H9 (cell line): ENCODE results near the gene PTPRN2. TPM values are rescaled to one million over a fixed set of nuclear protein-coding genes. Genes with fewer than 3 reads are reported as not detected.

ENCODE experiments used
- DNase-seq: peaks from one replicate; pipeline ENCODE4 v3.0.0-alpha.2; 2017
- H2AFZ ChIP-seq: one replicate; pipeline ENCODE4 v1.6.1; 2013; ENCODE audit warnings: mild to moderate bottlenecking, low read length, control low read depth, moderate library complexity
- H2AK5ac ChIP-seq: 2 replicates; pipeline ENCODE4 v1.6.1; 2013; ENCODE audit warnings: low read length, control low read depth, mixed read lengths; ENCODE audit not compliant: insufficient read length
- H2BK120ac ChIP-seq: one replicate; pipeline ENCODE4 v1.6.1; 2013; ENCODE audit warnings: low read depth, mild to moderate bottlenecking, low read length, control low read depth, inconsistent platforms; ENCODE audit not compliant: poor library complexity, severe bottlenecking
- H2BK12ac ChIP-seq: 2 replicates; pipeline ENCODE4 v1.6.1; 2013; ENCODE audit warnings: low read length, control low read depth, mixed read lengths, low read depth; ENCODE audit not compliant: insufficient read length
- H2BK15ac ChIP-seq: 2 replicates; pipeline ENCODE4 v1.6.1; 2013; ENCODE audit warnings: low read depth, low read length, control low read depth
- H2BK20ac ChIP-seq: one replicate; pipeline ENCODE4 v1.6.1; 2013; ENCODE audit warnings: low read depth, mild to moderate bottlenecking, low read length, control low read depth, inconsistent platforms; ENCODE audit not compliant: poor library complexity, severe bottlenecking
- H2BK5ac ChIP-seq: 2 replicates; pipeline ENCODE4 v1.6.1; 2013; ENCODE audit warnings: low read length, control low read depth, mixed read lengths; ENCODE audit not compliant: insufficient read length
- H3K14ac ChIP-seq: 2 replicates; pipeline ENCODE4 v1.6.1; 2013; ENCODE audit warnings: low read length, control low read depth; ENCODE audit not compliant: insufficient read depth
- H3K18ac ChIP-seq: 2 replicates; pipeline ENCODE4 v1.6.1; 2013; ENCODE audit warnings: low read depth, mild to moderate bottlenecking, mixed read lengths, low read length, control low read depth; ENCODE audit not compliant: insufficient read length
- H3K23ac ChIP-seq: 2 replicates; pipeline ENCODE4 v1.6.1; 2013; ENCODE audit warnings: low read length, control low read depth, mixed read lengths, low read depth; ENCODE audit not compliant: insufficient read length
- H3K23me2 ChIP-seq: 2 replicates; pipeline ENCODE4 v1.6.1; 2013; ENCODE audit warnings: low read depth, mild to moderate bottlenecking, mixed read lengths, low read length, control low read depth; ENCODE audit not compliant: insufficient read length, poor library complexity, severe bottlenecking
- H3K27ac ChIP-seq: 2 replicates; pipeline ENCODE4 v1.5.1; 2013; ENCODE audit warnings: low read length, control low read depth, mixed read lengths, low read depth; ENCODE audit not compliant: insufficient read length
- H3K27me3 ChIP-seq: 2 replicates; pipeline ENCODE4 v1.6.1; 2013; ENCODE audit warnings: low read length, control low read depth, inconsistent platforms; ENCODE audit not compliant: insufficient read depth
- H3K4ac ChIP-seq: 2 replicates; pipeline ENCODE4 v1.6.1; 2013; ENCODE audit warnings: low read depth, mild to moderate bottlenecking, control low read depth, inconsistent platforms, low read length, moderate library complexity
- H3K4me1 ChIP-seq: 2 replicates; pipeline ENCODE4 v1.6.1; 2013; ENCODE audit warnings: low read length, control low read depth, inconsistent platforms; ENCODE audit not compliant: insufficient read depth
- H3K4me2 ChIP-seq: 2 replicates; pipeline ENCODE4 v1.6.1; 2013; ENCODE audit warnings: low read length, control low read depth, mixed read lengths; ENCODE audit not compliant: insufficient read length, insufficient read depth
- H3K56ac ChIP-seq: 2 replicates; pipeline ENCODE4 v1.6.1; 2013; ENCODE audit warnings: low read depth, mild to moderate bottlenecking, mixed read lengths, low read length, control low read depth; ENCODE audit not compliant: insufficient read length
- H3K79me1 ChIP-seq: 2 replicates; pipeline ENCODE4 v1.6.1; 2013; ENCODE audit warnings: low read depth, mild to moderate bottlenecking, moderate library complexity, low read length, control low read depth, inconsistent platforms; ENCODE audit not compliant: insufficient read depth, poor library complexity, severe bottlenecking
- H3K79me2 ChIP-seq: 2 replicates; pipeline ENCODE4 v1.6.1; 2013; ENCODE audit warnings: low read length, control low read depth, inconsistent platforms; ENCODE audit not compliant: insufficient read depth
- H3K9ac ChIP-seq: 2 replicates; pipeline ENCODE4 v1.6.1; 2013; ENCODE audit warnings: low read length, control low read depth, mixed read lengths; ENCODE audit not compliant: insufficient read length; ENCODE audit errors: extremely low read depth
- H3K9me3 ChIP-seq: one replicate; pipeline ENCODE4 v1.6.1; 2013; ENCODE audit warnings: low read depth, low read length, inconsistent platforms; ENCODE audit not compliant: control insufficient read depth
- H3T11ph ChIP-seq: one replicate; pipeline ENCODE4 v1.6.1; 2013; ENCODE audit warnings: mild to moderate bottlenecking, low read length, control low read depth, inconsistent platforms
- H4K20me1 ChIP-seq: one replicate; pipeline ENCODE4 v1.6.1; 2013; ENCODE audit not compliant: control insufficient read depth, insufficient read length, insufficient read depth
- H4K5ac ChIP-seq: 2 replicates; pipeline ENCODE4 v1.6.1; 2013; ENCODE audit warnings: low read depth, mild to moderate bottlenecking, mixed read lengths, low read length, control low read depth; ENCODE audit not compliant: insufficient read length
- H4K8ac ChIP-seq: replicated peaks from 2 replicates; pipeline ENCODE4 v1.6.1; 2013; ENCODE audit warnings: low read length, control low read depth, mixed read lengths, low read depth; ENCODE audit not compliant: insufficient read length
- H4K91ac ChIP-seq: 2 replicates; pipeline ENCODE4 v1.6.1; 2013; ENCODE audit warnings: low read depth, mild to moderate bottlenecking, moderate library complexity, mixed read lengths, low read length, control low read depth; ENCODE audit not compliant: insufficient read length
- H3K27ac Mint-ChIP-seq, 3 experiments: 2 replicates in 2 of 3; 3 replicates in 1 of 3; pipeline ENCODE4 v1.8.0; 2020 to 2021; ENCODE audit warnings: mixed read lengths in 3 of 3, mild to moderate bottlenecking in 1 of 3, moderate library complexity in 1 of 3
- H3K27me3 Mint-ChIP-seq: 2 replicates; pipeline ENCODE4 v1.8.0; 2021; ENCODE audit warnings: low read depth, mild to moderate bottlenecking, moderate library complexity, mixed read lengths
- H3K36me3 Mint-ChIP-seq, 3 experiments: 2 replicates in 2 of 3; 3 replicates in 1 of 3; pipeline ENCODE4 v1.8.0; 2020 to 2021; ENCODE audit warnings: low read depth in 3 of 3, mixed read lengths in 3 of 3; ENCODE audit not compliant: insufficient read depth in 1 of 3
- H3K4me1 Mint-ChIP-seq, 2 experiments: 2 replicates each; pipeline ENCODE4 v1.8.0; 2020; ENCODE audit warnings: mixed read lengths in 2 of 2
- H3K4me3 Mint-ChIP-seq, 2 experiments: 2 replicates in 1 of 2; 3 replicates in 1 of 2; pipeline ENCODE4 v1.8.0; 2020 to 2021; ENCODE audit warnings: mild to moderate bottlenecking in 2 of 2, mixed read lengths in 2 of 2, moderate library complexity in 1 of 2
- H3K9me3 Mint-ChIP-seq, 2 experiments: 2 replicates in 1 of 2; 3 replicates in 1 of 2; pipeline ENCODE4 v1.8.0; 2020; ENCODE audit warnings: mild to moderate bottlenecking in 2 of 2, mixed read lengths in 2 of 2, moderate library complexity in 1 of 2
- WGBS: extraction: QIAGEN DNeasy Blood & Tissue Kit; methylation state at CpG from one replicate; pipeline ENCODE4 v1.1.7; 2013; ENCODE audit warnings: missing lambda C conversion rate, low lambda C conversion rate, mixed read lengths; ENCODE audit not compliant: insufficient read length; ENCODE audit errors: extremely low coverage; 5-methylcytosine and 5-hydroxymethylcytosine counted together
- total RNA-seq: library from RNA; stranded (reverse); gene quantifications from 2 replicates; pipeline ENCODE4 v1.2.1, GENCODE V29; 2021
- TF ChIP-seq, protein P1 (sequence below): fragments of 200-600 bp; sonication (generic); conservative IDR thresholded peaks from 3 replicates; pipeline ENCODE4 v1.8.0; 2021; ENCODE audit warnings: antibody characterized with exemption, mild to moderate bottlenecking

The PTPRN2 gene
- total RNA-seq, 1 experiment from 2014 or later, result 5.2 TPM

DNA sequence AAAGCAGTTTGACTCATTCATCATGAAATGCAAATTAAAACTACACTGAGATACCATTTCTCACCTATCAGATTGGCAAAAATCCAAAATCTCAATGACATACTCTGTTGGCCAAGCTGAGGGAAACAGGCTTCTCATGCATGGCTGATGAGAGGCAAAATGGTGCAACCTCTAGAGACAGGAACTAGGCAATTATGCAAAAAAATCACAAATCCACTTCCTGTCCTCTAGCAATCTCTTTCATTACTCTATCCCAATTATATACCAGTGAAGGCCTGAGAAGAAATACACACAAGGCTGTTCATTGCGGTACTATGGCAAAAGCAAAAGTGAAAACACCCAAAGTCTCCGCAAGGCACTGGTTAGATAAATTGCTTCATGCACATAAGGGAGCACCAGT lies 25.9 kb upstream of the PTPRN2 start:
- Histone ChIP-seq H3T11ph (no peak overlapping the region), H2BK12ac (no peak overlapping the region), H4K20me1 (no peaks in the 10 kb centered on the region), H3K79me2 (no peaks in the 10 kb centered on the region), H4K5ac (no peak overlapping the region), H3K4ac (no peak overlapping the region), H3K56ac (no peak overlapping the region), H3K23me2 (no peaks in the 10 kb centered on the region), H3K27me3 (no peaks in the 10 kb centered on the region), H3K4me1 (peaks cover 2% of the 10 kb centered on the region; the same call in 1 of the 2 replicates), H3K9me3 (no peaks in the 10 kb centered on the region), H3K4me2 (no peak overlapping the region), H2BK120ac (no peak overlapping the region), H3K18ac (no peak overlapping the region), H3K27ac (no peak overlapping the region), H3K23ac (no peak overlapping the region), H2AFZ (no peak overlapping the region), H2BK5ac (no peak overlapping the region), H3K9ac (no peak overlapping the region), H3K79me1 (no peaks in the 10 kb centered on the region), H2AK5ac (no peak overlapping the region), H2BK15ac (no peak overlapping the region), H2BK20ac (no peak overlapping the region), H4K8ac (no peak overlapping the region), H4K91ac (no peak overlapping the region), H3K14ac (no peak overlapping the region)
- Mint-ChIP-seq H3K4me1 (peaks cover 25 to 29% of the 10 kb centered on the region in 2 experiments), H3K9me3 (no peaks in the 10 kb centered on the region), H3K27me3 (no peaks in the 10 kb centered on the region), H3K27ac (no peak overlapping the region; a peak in 1 of 7 replicates), H3K36me3 (peaks cover 2 to 20% (median 12%) of the 10 kb centered on the region in 3 experiments; a peak in 6 of 7 replicates), H3K4me3 (no peak overlapping the region)
- DNase-seq, result no peak
- WGBS, result no CpG with 5 or more reads among the region's 2 CpGs
- TF ChIP-seq, protein P1, sequence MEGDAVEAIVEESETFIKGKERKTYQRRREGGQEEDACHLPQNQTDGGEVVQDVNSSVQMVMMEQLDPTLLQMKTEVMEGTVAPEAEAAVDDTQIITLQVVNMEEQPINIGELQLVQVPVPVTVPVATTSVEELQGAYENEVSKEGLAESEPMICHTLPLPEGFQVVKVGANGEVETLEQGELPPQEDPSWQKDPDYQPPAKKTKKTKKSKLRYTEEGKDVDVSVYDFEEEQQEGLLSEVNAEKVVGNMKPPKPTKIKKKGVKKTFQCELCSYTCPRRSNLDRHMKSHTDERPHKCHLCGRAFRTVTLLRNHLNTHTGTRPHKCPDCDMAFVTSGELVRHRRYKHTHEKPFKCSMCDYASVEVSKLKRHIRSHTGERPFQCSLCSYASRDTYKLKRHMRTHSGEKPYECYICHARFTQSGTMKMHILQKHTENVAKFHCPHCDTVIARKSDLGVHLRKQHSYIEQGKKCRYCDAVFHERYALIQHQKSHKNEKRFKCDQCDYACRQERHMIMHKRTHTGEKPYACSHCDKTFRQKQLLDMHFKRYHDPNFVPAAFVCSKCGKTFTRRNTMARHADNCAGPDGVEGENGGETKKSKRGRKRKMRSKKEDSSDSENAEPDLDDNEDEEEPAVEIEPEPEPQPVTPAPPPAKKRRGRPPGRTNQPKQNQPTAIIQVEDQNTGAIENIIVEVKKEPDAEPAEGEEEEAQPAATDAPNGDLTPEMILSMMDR, result no peak
